Activated CD4-positive, alpha-beta T cell treated with anti-CD3 and anti-CD28 coated beads, Interleukin-2, Interleukin-6, amounts not matched to agents 100 ng/mL and 50 ng/mL, durations not matched to agents 16 hours and 8 hours (primary cell): ENCODE results near the gene ZNF526.
A peak's percentile ranks its signal among the peaks of the same experiment; 100 is the strongest.

Experiments
- DNase-seq: peaks from one replicate; pipeline ENCODE4 v3.0.0-alpha.2; 2020

ZNF526 gene

GRCh38 chr19:42268142-42268703 is 48.1 kb downstream of the ZNF526 start:
- DNase-seq: peak; percentile 100

GRCh38 chr19:42268704-42269477 is 48.8 kb downstream of the ZNF526 start, which contains the start of gene CIC:
Gene CIC (plus strand): TSS chr19:42269252. CDS start chr19:42271784, 2,532 bp downstream.
- DNase-seq: peak; percentile 100

- no peak for DNase-seq
Observed at GRCh38 chr19:42269478-42270345, 49.6 kb downstream of the ZNF526 start.

GRCh38 chr19:42270346-42271044 is 50.4 kb downstream of the ZNF526 start:
- DNase-seq: peak; percentile 78

GRCh38 chr19:42271045-42271419 is 50.9 kb downstream of the ZNF526 start:
- no peak for DNase-seq

GRCh38 chr19:42271861-42272534 is 51.9 kb downstream of the ZNF526 start:
- no peak for DNase-seq

GRCh38 chr19:42272535-42272897 is 52.4 kb downstream of the ZNF526 start:
- no peak for DNase-seq

GRCh38 chr19:42272989-42273406 is 52.9 kb downstream of the ZNF526 start:
- no peak for DNase-seq

GRCh38 chr19:42273407-42274064 is 53.4 kb downstream of the ZNF526 start:
- DNase-seq: no peak

- DNase-seq: no peak
Observed at GRCh38 chr19:42274065-42274682, 54.1 kb downstream of the ZNF526 start.

GRCh38 chr19:42275103-42275502 is 55.0 kb downstream of the ZNF526 start:
- DNase-seq: no peak

GRCh38 chr19:42275517-42275916 is 55.4 kb downstream of the ZNF526 start:
- no peak for DNase-seq

- DNase-seq: no peak
Observed at GRCh38 chr19:42276284-42276683, 56.2 kb downstream of the ZNF526 start.

- peak; percentile 78 for DNase-seq
Observed at GRCh38 chr19:42276821-42277220, 56.7 kb downstream of the ZNF526 start.
